Fibroblast of upper back skin (primary cell): Measurements from ENCODE around the gene OR52I1.

Source experiments
- DNase-seq: peaks from one replicate; pipeline ENCODE4 v3.0.0-alpha.2; 2013

OR52I1 gene

DNA sequence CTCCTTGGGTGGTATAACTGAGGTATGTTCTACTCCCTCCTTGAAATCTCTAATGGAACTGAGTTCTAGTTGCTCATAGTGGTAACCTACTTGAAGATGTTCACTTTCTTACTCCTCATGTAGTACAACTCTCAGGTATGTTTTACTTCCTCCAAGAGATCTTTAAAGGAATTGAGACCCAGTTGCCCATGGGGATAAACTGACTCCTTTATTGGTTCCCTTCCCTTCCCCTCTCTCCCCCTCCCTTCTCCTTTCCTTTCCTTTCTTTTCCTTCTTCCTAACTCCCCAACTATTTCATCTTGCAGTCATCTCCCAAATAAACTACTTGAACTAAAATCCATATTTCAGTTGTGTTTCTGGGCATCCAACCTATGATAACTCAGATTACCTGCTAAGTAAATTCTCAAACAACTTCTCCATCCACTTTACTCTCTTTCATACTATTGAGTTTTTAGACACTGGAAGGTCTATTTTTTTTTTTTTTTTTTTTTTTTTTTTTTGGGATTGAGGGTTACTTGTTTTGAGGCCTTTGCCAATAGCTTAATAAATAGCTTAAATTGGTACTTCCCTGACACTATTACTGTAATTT lies 22.1 kb downstream of the OR52I1 start:
- DNase-seq, result no peak

DNA sequence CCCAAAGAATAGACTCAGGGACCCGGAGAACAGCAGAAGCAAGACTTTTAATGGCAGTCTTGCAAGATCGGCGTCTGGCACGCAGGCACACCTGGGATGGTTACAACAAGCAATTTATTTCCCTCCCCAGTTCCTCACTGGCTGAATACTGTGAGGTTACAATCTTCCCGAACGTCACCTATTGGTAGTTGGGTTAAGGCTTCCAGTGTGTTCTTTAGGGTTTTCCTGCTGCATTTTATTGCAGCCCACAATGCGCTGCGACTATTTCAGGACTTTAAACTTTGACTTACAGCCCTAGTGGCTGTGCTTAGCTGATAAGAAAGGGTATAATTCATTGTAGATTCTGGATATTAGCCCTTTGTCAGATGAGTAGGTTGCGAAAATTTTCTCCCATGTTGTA lies 25.7 kb downstream of the OR52I1 start:
- DNase-seq, result no peak

DNA sequence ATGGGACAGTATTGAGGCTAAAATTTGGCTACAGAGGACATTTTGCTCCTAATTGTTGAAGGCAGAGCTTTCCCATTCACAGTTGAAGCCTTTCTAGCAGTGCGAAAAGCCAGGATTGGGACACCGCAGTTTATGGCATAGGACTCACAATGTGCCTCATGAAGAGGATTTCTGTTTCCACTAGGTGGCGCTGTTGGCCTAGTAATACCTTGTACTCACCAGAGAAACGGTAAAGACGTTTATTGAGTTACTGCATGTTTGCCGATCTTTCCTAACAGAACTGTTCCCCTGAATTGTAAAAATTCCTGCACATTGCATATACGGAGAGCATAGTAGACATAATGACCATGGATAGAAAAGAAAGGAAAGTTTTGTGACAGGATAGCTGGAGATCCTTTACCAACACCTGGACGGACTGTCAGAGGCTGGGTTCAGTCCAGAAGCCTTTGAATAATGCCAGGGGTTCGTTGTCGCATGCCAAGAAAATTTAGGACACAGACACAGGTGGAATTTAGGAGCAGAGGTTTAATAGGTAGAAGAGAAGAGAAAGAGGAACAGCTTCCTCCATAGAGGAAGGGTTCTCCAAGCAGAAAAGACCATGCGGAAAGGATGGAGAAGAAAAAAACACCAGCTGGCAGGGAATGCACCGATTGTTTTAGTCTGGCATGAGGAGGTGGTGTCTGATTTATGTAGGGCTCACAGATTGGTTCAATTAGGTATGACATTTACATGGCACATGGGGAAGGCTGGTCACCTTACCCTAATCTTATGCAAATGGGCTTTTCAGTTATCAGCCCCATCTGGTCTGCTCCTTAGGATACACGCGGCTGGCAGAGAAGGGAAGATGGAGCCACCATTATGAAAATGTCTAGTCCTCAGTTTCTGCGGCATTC lies 32.6 kb downstream of the OR52I1 start:
- DNase-seq, result peak; percentile 73

DNA sequence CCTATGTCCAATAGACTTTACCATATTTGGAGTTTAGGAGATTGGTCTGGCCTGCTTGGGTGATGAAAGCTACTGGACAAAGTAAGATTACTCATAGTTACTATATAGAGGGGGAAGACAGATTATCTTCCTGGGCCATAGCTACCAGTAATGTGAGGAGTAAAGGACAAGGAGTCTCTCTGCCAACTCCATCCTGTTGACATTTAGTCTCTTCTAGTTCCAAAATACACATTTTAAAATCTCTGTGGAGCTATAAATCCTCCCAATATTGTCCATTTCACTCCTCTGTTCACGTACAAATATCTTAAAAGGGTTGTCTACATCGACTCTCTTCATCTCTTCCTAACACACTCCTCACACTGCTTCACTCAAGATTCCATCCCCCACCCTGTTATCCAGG lies 42.3 kb downstream of the OR52I1 start:
- no peak for DNase-seq

DNA sequence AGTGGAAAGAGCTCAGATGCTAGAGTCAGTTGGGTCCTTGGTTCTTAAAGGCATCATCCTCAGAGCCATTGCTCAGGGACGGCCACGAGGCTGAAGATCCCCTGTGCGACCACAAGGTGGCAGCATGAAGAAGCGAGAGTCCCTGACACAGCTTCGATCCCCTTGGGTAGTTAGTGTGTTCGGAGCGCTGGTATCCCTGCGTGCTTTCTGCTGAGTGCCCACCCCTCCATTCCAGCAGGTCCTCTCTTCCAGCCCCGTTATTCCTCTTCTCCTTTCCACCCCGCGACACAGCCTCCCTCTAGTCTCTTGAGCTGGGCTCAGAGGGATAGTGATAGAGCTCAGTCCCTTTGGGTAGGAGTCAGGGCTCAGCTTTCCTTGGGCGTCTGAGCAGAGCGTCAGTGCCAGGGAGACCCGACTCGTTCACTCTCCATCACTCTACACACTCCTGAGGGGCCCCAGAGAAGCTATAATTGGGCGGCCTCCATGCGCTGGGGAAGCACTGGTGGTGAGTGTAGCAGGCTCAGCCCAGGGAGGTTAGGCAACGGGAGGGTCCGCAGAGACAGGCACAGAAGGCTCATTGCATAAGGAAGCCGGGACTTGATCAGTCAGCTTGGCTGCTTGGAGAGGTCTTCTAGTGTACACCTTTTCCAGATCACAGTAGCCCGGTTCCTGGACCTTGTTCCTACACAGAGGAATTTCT lies 43.3 kb downstream of the OR52I1 start, which contains the start of gene OR51D1:
Gene OR51D1, plus strand, starts transcription at position 516 of the 700 bp plus-strand sequence. CDS start 2,314 bp downstream, outside the sequence.
- DNase-seq, result peak; percentile 69

DNA sequence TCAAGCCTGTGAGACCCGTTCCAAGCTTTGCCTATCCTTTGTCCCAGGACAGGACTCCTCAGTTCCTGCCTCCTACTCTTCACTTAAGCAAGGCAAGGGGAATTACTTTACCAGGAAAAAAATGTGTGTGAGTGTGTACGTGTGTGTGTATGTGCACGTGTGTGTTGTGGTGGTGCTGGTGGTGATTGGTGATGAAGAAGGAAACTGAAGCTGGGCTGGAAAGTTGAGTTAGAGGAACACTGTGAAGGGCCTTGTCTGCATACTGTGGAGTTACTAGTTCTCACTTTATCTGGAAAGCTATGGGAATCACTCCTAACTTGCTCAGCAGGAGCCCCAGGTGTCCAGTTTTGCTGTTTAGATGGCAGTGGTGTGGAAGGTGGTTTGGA lies 43.8 kb downstream of the OR52I1 start:
- DNase-seq, result no peak

DNA sequence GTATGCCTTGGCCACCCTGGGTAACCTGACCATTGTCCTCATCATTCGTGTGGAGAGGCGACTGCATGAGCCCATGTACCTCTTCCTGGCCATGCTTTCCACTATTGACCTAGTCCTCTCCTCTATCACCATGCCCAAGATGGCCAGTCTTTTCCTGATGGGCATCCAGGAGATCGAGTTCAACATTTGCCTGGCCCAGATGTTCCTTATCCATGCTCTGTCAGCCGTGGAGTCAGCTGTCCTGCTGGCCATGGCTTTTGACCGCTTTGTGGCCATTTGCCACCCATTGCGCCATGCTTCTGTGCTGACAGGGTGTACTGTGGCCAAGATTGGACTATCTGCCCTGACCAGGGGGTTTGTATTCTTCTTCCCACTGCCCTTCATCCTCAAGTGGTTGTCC lies 46.1 kb downstream of the OR52I1 start:
- no peak for DNase-seq

DNA sequence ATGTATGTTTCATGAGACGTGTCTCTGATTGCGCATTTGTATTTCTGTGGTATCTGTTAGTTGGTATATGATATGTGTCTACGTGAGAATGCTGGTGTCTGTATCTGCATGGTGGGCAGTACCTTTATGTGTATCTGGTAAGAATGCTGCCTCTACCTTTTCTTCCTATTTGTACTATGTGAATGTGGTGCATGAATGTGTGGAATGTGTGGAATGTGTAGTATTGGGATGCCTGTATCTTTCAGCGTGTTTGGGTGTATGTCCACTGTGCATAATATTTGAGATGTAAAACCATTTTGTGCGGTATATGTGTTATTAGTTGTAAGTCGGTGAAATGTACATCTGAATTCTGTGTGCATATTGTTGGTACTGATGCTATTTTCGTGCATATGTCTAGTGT lies 47.7 kb downstream of the OR52I1 start:
- peak; percentile 5 for DNase-seq

DNA sequence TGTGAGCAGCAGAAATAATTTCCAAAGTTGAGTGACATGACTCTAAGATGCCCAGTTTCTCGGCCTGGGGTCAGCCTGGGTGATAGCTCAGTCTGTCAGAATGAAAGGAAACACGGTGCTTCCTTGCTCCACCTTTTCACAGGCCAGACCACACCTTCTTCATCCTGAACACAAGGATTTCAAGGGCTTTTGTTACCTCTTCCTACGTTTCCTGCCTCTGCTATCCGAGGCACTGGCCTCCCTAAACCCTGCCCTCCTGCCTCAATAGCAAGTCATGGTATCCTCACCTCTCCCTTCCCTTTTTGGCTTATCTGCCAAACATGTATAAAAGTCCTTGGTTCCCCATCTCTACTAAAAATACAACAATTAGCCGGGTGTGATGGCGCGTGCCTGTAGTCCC lies 48.2 kb downstream of the OR52I1 start:
- no peak for DNase-seq

DNA sequence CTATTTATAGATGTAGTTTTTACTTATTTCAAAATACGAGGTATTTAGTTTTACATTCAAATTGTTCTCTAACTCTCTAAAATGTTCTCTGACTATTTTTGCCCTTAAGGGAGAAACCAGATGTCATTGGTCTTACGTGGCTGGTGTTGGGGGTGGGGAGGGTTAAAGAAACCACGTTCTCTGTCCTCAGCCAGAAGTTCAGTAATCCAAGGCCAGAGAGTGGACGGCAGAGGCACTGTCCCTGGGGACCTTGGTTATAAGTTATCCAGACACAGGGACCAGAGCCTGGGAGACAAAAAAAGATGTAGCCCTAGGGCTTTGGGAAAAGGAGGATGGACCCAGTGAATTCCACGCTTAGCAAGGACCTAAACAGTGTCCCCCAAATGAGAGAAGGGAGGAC lies 49.2 kb downstream of the OR52I1 start:
- DNase-seq, result peak; percentile 9

DNA sequence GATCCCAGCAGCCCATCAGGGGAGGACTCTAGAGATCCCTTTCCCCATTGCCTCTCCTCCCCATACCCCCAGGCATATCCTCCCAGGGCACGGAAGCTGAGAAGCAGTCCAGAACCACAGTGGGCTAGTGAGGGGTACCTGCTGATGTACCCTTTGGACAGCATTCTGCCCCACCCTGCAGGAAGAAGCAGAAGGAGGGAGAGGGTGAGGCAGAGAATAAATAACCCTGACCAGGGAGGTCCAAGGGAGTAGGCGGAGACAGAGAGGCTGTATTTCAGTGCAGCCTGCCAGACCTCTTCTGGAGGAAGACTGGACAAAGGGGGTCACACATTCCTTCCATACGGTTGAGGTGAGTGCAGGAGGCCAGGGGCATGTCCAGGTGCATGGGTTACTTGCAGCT lies 49.8 kb downstream of the OR52I1 start, which contains the start of gene OR51E1:
Gene OR51E1, plus strand, starts transcription at position 301 of the 400 bp plus-strand sequence. CDS start 8,545 bp downstream, outside the sequence.
- no peak for DNase-seq

DNA sequence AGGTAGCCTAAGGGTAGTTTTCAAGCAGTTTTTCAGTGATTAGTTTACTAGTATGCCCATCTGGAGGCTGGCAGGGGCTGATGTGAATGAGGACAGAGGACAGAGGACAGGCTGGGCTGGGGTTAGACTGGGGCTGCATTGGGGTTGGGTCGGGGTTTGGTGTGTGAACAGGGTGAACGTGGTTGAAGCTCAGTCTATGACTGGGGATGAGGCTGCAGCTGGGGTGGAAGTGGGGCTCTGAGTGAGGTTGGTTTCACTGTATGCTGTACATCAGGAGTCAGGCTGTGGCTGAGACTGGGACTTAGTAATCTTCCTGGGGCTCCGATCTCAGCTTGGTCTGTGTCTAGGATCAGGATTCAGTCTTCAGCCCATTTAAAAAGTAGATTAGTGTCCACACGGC lies 50.4 kb downstream of the OR52I1 start:
- no peak for DNase-seq
